GM19455 (cell line): ENCODE measurements around the gene FAM20C.

Experiments used
- ATAC-seq: cut with Tn5 transposase; IDR thresholded peaks from one replicate; pipeline ENCODE4 v1.9.1; 2021; ENCODE audit not compliant: unreplicated experiment

The FAM20C gene

GRCh38 chr7:266851-267840, 74.8 kb downstream of the FAM20C start:
- ATAC-seq, result no peak

DNA sequence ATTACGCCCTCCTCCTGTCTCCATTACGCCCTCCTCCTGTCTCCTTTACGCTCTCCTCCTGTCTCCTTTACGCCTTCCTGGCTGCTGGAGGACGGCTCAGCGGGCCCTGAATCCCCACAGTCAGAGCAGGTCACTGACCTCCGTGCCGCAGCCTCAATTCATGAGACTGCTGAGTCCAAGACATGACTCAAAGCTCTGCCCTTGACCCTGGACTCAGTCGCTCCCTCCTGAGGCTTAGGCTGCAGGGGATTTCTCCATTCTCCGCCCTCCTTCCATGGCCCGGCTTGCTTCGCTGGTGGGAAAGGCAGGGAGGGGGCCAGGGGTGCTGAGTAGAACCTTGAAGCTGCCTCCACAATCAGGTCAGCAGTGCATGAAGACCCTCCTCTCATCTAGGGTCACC, 76.6 kb downstream of the FAM20C start:
- no peak for ATAC-seq

GRCh38 chr7:269721-270120, 77.3 kb downstream of the FAM20C start:
- no peak for ATAC-seq

DNA sequence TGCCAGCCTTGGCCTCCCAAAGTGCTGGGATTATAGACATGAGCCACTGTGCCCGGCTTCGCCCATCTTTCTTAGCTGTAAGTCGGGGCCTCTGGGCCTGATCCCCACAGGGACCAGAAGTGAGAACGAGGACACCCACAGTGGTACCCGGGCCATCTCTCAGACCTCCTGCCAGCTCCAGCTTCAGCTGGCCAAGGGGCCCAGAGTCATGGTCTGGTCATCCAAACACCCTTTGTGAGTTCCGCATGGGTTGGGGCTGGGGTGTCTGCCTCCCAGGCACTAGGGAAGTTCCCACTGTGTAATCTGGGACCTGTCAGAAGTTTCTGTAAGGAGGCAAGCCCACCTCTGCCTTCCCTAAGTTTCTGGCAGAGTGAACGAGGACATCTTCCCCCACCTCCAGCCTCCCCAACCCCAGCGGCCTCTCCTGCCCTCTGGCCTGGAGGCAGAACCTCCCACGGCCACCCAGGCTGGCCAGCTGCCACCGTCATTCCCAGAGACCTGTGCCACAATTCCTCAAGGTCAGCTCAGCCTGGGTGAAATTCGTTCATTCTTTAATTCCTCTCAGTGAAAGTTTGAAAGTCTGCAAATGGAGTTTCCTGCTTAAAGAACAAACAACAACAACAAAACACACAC, 78.1 kb downstream of the FAM20C start:
- ATAC-seq, result no peak

GRCh38 chr7:271266-272107, 79.1 kb downstream of the FAM20C start:
- no peak for ATAC-seq

- ATAC-seq, result no peak
Measured at GRCh38 chr7:272108-272615, 79.8 kb downstream of the FAM20C start.

DNA sequence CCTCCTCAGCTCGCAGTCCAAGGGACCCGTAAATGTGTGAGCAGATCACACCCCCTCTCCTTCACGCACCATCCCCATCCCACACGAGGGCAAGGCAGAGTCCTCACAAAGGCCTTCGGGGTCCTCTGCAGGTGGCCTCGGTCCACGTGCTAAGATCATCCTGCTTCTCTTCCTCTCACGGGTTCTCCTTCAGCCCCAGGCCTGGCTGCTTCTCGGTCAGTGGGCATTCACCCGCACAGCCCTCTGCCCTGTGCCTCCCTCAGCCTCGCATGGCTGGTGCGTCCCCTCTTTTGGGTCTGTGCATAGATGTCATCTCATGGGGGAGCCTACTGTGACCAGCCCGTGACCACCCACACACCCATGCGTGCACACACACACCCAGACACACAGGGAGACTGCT, 80.3 kb downstream of the FAM20C start:
- no peak for ATAC-seq

- ATAC-seq, result no peak
Measured at GRCh38 chr7:273327-273726, 81.0 kb downstream of the FAM20C start.

GRCh38 chr7:274266-274665, 81.9 kb downstream of the FAM20C start:
- no peak for ATAC-seq

DNA sequence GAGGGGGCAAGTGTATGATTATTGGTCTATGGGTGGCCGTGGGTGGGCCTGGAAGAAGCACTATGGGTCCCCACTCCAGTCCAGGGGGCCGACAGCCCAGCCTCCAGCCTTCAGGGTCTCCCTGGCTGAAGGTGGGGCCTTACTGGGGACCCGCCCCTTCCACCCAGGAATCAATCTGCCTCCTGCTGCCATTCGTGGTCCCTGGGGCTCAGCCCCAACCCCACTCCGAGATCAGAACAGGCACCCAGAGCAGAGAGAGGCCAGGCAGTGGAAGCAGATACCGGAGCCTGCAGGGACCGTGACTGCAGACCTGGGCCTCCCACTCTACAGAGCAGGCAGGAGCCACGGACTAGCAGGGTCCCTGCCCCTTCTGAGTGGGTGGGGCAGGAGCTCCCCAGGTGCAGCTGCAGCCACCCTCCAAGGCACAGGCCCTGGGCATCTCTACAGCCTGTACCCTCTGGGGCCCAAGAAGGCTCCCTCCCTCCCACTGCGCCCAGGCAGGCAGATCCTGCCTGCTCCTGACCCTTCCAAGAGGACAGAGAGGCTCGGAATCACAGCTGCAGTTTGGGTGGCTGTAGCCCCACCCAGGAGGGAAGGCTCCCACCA, 84.0 kb downstream of the FAM20C start:
- no peak for ATAC-seq

- no peak for ATAC-seq
Measured at GRCh38 chr7:277228-277627, 84.9 kb downstream of the FAM20C start.

DNA sequence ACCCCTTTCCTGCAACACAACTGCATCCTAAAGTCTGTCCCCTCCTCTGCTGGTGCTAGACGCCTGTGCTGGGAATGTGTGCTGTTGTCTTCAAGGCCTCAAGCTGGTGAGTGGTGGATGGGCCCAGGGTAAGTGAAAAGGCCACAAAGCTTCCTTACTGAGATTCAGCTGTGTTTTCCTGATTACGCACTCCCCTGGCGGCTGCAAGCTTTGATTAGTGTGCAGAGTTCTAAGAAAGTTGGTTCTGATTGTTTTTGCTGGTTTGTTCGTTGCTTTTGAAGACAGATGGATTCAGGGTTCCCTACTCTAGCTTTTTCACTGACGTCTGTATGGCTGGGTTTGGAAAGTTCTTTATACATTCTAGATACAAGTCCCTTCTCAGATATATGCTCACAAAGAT, 85.7 kb downstream of the FAM20C start:
- no peak for ATAC-seq

GRCh38 chr7:279821-280220, 87.5 kb downstream of the FAM20C start:
- no peak for ATAC-seq

DNA sequence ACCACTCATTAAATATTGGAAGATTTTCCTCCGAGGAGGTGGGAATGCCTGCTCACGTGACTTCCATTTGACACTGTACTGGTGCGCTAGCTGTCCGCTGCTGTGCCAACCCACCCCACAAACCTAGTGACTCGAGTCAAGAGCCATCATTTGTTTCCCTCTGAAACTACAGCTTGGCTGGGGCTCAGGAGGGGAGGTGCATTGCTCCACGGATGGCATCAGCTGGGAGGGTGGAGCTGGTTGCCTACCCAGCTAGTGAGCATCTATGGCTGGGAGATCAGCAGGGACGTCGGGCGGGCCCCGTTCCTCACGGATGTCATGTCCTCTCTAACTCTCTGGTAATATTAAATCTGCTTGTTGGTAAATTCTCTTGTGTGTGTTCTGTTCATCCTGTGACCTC, 88.1 kb downstream of the FAM20C start:
- no peak for ATAC-seq

DNA sequence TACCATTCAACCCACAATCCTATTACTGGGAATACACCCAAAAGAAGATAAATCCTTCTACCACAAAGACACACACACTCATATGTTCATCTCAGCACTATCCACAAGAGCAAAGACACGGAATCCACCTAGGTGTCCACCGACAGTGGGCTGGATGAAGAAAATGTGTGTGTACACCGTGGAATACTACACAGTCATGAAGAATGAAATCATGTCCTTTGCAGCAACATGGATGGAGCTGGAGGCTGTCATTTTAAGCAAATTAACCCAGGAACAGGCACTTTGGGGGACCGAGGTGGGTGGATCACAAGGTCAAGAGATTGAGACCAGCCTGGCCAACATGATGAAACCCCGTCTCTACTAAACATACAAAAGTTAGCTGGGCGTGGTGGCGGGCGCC, 89.3 kb downstream of the FAM20C start:
- no peak for ATAC-seq

- ATAC-seq, result no peak
Measured at GRCh38 chr7:282621-283020, 90.2 kb downstream of the FAM20C start.

GRCh38 chr7:284762-285722, 92.7 kb downstream of the FAM20C start:
- ATAC-seq, result no peak

GRCh38 chr7:285731-286130, 93.4 kb downstream of the FAM20C start:
- no peak for ATAC-seq

DNA sequence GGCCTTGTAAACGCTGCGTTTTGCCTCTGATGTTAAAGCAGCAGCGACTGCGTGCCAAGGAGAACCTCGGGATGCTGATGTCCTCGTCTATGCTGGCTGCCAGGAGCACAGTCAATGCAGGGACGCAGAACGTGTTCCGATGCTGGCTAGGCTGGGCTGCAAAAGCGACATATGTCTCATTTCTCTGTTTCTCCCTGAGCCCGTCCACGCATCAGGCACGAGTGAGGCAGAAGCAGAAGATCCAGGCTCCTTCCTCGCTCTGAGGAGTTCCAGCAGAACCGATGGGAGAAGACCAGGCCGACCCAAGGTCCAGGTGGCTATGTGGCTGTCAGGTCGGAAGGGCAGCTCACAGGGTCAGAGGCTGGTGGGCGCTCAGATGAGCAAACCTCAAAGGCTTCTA, 93.9 kb downstream of the FAM20C start:
- no peak for ATAC-seq

- no peak for ATAC-seq
Measured at GRCh38 chr7:288671-289101, 96.3 kb downstream of the FAM20C start.
